ENCODE measurements around the gene PRXL2B.
"Not testable (repeated sequence)": the region's sequence is repeated elsewhere in the genome, so short reads cannot be mapped to it uniquely, and the experiment has no call there.

Gene PRXL2B

DNA sequence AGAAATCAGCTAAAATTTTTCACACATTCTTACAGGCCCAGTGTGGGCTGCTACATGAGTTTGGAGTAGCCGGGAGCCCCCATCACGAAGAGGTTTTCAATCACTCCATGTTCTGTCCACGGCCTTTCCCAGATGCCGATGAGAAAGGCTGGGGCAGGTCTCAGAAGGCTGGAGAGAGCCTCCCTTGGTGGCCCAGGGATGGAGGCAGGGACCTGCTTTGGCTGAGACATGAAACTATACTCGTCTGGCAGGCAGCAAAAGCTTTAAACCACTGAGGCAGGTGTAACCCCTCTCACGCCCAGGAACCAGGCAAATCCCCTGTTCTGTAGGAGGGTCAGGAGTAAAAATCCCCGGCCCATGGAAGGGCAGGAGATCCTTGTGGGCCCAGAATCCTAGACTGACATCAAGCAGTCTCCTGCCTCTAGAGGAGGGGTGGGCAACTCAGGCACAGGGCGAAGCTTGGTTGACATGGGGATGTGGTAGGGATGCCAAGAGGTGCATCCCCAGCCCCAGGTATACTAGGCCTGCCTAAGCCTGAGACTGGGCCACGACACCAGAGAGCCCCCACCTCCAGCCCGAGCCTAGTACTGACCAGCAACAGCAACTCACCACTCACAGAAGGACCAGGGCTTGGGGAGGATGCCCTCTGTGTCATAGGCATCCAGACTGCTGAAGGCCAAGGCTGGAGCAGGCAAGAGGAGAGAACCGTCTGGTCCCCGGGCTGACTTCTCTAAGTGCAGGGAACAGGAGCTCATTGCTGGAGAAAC is 37.2 kb downstream of the PRXL2B start:
- no peak for DNase-seq

DNA sequence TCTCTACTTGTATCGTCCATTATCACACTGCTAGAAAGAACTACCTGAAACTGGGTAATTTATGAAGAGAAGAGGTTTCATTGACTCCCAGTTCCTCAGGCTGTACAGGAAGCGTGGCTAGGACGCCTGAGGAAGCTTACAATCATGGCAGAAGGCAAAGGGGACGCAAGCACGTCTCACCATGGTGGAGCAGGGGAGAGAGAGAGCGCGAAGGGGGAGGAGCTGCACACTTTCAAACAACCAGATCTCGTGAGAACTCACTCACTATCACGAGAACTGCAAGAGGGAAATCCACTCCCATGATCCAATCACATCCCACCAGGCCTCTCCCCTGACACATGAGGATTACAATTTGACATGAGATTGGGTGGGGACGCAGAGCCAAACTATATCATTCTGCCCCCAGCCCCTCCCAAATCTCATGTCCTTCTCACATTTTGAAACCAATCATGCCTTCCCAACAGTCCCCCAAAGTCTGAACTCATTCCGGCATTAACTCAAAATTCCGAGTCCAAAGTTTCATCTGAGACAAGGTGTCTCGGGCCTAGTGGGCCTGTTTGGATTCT is 38.2 kb downstream of the PRXL2B start:
- no peak for DNase-seq

DNA sequence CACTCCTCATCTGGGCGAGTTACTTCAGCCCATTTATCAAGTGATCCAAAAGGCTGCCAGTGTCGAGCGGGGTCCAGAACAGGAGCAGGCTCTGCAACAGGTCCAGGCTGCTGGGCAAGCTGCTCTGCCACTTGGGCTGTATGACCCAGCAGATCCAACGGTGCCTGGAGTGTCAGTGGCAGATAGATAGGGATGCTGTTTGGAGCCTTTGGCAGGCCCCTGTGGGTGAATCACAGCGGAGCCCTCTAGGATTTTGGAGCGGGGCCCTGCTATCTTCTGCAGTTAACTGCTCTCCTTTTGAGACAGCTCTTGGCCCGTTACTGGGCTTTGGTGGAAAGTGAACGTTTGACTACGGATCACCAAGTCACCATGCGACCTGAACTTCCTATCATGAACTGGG is 38.7 kb downstream of the PRXL2B start:
- DNase-seq = no peak

DNA sequence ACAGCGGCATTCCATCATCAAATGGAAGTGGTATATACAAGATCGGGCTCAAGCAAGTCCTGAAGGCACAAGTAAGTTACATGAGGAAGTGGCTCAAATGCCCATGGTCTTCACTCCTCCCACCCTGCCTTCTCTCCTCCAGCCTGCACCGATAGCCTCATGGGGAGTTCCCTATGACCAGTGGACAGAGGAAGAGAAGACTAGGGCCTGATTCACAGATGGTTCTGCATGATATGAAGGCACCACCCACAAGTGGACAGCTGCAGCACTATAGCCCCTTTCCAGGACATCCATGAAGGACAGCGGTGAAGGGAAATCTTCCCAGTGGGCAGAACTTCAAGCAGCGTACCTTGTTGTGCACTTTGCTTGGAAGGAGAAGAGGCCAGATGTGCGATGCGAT is 39.2 kb downstream of the PRXL2B start:
- DNase-seq = not testable (repeated sequence)

DNA sequence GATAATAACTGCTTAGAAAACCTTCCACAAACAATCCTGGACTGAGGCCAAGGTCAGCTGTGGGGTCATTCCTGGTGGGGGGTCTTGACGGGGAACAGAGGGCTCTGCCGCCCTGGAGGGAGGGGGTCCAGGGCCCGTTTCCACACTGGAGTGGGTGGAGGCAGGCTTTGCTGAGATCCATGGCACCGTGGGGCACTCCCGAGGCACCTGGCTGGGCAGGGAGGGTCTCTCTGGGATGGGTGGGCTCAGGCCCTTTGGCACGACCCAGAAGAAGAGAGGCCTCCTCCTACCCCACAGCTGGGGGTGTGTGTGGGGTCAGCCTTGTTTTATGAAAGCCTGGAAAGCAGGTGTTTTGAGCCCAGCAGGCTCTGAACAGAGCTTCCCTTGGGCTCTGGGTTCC is 41.2 kb downstream of the PRXL2B start:
- DNase-seq = no peak

DNA sequence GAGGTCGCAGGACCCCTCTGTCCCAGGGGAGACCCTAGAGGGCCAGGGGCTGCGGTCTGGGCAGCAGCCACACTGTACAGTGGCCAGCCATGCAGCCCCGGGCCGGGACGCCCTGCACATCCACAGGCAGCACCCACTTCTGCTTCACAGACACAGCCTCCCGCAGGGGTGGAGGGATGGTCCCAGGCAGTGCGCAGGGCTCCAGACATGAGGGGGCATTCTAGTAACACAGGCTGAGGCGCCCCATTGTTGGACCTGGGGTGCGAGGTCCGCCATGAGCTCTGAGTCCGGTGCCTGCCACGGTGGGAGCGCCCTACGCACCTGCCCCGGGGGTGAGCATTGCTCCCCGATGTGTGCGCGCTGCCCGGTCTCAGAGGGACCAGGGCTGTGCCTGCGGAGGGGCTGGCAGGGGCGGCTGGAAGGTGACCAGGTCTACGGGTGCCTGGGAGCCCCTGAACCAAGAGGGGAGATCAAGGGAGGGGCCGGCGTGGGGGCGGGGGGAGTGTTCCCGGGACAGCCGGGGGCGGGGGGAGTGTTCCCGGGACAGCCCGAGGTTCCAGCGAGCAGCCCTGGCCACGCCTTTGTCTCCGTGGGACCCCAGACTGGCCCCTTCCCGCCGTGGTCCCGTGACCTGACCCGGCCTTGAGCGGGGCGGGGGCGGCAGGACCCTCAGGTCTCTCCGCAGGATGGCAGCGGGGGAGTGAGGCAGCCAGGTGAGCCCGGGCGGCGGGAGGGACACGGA is 41.8 kb downstream of the PRXL2B start:
- no peak for DNase-seq

DNA sequence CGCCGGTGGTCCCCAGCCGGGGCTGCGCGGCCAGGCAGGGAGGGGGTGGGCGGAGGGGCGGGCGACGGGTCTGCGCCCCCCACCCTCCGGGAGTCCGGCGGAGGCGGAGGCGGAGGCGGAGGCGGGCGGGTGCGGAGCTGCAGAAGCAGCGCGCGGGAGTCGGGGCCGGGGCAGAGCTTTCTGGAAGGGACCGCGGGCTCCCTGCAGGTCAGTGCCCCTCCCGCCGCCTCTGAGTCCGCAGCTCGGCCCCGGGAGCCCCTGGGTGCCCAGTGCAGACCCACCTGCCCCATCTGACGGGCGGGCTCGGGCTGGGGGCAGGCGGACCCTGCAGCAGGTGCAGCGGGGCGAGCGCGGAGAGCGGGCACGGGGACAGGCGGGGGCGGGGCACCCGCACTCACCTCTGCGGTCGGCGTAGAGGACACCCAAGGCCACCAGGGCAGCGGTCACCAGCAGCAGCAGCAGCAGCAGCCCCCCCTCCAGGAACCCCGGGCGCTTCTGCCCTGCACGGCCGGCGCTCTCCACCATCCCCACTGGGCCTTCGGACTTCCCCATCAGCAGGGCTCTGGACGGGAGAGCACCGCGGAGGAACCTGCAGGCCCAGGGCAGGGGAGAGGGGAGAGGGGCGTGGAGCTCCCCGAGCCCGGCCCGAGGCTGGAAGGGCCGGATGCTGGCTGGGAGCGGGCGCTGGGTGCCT is 42.5 kb downstream of the PRXL2B start:
- DNase-seq = no peak

DNA sequence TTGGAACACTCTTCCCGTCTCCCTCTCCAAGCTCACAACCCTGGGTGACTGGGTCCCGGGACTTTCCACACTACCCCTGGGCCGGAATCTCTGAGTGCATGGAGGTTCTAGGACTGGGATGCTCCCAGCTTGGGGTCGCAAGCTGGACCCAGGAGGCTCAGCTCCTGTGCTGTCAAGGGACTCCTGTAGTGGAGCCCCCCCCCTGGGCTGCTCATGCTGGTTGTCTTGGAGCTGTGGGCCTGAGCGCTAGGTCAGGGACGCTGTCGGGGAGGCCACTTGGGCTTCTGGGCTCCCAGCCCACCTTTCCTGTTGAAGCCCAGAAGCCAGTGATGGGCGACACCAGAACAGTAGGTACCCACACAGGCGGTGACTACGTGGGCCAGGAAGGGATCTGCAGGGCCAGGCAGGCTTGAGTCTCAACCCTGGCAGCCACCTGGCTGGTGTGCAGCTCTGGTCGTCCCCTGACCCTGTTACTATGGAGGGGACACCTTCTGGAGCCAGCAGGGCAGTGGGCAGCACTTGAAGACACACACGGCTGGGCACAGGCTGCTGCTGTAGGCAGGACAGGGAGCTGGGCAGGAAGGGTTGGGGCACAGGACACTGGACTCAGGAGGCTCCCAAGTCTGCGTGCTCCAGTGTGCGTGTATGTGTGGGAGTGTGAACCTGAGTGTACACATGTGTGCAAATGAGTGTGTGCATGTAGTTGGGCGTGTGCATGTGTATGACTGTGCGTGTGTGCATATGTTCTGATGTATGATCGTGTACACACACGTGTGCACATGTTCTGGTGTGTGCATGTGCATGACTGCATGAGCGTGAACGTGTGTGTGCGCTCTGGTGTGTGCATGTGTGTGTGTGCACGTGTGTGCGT is 43.3 kb downstream of the PRXL2B start:
- no peak for DNase-seq

DNA sequence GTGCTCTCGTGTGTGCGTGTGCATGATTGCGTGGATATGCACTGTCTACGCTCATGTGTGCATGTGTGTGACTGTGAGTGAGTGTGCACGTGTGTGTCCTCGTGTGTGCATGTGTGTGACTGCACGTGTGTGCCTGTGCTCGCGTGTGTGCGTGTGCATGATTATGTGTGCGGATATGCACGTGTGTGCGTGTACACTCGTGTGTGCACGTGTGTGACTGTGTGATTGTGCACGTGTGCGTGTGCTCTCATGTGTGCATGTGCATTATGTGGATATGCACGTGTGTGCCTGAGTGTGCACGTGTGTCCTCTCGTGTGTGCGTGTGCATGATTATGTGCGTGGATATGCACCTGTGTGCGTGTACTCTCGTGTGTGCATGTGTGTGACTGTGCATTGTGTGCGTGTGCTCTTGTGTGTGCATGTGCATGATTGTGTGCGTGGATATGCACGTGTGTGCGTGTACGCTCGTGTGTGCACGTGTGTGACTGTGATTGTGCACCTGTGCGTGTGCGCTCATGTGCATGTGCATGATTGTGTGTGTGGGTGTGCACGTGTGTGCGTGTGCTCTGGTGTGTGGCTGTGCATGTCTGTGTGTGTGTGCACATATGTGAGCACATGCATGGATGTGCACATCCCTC is 44.0 kb downstream of the PRXL2B start:
- no peak for DNase-seq

DNA sequence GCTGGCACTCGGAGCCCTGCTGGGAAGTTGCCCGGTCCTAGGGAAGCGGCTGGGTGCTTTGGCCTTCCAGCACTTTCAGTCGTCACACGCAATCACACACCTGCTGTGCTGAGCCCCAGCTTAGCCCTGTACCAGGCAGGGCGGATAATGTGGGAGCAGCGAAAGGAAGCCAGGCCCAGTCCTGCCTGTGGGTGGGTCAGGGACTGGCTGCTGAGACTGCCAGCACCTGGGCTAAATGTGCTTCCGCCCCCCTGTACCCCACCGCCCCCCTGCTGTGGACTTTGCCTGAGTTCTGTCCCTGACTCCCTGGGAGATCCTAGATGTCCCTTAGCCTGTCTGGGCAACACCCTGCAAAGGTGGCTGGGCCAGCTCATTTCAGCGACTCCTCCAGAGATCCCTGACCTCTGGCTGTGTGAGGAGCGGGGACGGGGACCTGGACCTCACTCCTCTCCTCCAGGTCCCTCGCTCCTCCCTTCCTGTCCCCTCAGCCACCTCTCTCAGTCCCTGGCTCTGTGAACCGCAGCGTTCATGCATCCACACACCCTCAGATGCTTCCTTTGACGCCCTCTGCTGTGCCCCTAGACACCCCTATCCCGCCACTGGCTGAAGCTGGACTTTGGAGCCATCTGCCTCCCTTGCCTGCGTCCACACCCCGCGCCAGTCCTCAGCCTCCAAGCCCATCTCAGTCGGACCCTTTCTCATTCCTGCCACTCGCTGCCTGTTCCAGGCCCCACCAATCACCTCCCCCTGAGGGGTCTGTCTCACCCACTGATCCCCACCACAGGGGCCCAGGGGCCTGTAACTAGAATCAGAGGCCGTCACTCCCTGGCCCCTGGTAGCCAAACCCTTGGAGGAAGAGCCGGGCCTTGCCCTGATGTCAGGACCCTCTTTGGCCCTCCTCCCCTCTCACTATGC is 44.8 kb downstream of the PRXL2B start:
- no peak for DNase-seq

DNA sequence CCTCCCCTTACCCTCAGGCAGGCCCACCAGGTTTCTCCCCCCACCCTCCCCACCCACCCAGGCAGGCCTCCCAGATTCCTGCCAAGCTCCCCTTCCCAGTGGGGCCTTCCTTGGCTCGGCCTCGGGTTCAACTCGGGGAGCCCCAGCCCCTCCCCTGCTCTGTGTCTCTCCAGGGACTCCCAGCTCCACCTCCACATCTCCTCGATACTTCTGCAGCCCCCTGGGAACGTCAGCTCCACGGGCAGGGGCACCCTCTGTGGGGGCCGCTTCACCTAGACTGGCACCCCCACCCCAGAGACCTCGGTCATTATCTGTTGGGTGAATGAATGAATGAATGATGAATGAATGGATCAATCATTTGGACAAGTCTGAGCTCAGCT is 45.5 kb downstream of the PRXL2B start:
- DNase-seq = no peak

DNA sequence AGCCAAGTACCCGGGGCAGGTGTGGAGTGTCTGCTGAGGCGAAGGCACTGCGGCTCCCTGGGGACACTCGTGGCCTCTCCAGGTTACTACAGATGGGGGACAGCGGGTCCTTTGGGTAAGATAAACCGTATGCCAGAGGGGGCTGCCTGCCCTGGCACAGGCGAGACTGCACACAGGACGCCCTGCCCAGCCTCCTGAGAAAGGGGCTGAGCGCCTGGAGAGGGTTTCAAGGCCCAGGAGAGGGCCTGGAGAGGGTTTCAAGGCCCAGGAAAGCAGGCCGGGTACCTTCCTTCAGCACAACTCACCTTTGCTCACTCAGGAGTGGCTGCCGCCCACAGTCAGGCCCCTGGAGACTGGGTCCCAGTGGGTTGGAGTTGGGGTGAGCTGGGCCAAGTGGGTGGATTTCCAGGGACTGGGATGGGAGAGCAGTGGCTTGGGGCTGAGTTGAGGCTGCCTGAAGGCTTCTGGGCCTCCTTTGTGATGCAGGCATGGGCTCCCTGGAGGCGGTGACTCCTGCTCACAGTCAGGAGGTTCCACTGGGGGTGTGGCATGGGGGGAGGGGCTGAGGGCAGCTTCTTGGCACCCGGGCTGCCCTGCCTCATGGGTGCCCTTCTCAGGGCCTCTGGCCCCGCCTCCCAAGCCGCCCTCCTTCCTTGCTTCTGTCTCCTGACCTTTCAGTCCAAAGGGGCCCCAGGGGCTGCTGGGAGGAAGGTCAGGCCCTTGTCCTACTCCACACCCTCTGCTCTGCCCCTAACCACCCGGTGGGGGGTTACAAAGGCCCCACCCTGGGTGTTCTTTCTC is 46.2 kb downstream of the PRXL2B start, which contains the start of gene MMEL1:
MMEL1 (minus strand) TSS at position 456 of the 801 bp plus-strand sequence. CDS start 3,532 bp downstream, outside the sequence.
- no peak for DNase-seq

DNA sequence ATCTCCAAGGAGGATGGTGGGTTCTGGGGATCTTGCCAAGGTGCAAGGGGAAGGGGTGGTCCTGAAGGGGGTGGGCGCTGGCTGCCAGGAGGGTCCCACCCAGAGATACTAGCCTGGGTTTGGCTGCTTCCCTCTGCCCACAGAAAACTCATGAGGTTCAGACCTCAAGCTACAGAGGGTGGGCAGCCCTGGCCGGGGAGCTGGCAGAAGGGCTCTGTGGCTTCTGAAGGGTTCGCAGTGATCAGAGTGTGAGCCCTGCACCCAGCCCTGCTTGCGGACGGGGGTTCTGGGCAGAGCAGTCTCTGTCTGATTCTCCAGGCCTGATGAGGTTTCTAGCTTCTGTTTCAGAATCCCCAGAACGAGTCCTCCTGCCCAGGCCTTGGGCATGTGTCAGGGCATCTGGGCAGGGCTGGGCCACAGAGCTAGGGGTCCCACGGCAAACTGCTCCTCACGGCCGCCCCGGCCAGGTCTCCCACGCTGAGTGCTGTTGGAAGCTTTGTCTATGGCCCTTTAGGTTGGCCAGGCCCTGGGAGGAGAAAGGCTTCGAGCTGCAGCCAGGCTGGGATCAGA is 46.9 kb downstream of the PRXL2B start:
- no peak for DNase-seq

DNA sequence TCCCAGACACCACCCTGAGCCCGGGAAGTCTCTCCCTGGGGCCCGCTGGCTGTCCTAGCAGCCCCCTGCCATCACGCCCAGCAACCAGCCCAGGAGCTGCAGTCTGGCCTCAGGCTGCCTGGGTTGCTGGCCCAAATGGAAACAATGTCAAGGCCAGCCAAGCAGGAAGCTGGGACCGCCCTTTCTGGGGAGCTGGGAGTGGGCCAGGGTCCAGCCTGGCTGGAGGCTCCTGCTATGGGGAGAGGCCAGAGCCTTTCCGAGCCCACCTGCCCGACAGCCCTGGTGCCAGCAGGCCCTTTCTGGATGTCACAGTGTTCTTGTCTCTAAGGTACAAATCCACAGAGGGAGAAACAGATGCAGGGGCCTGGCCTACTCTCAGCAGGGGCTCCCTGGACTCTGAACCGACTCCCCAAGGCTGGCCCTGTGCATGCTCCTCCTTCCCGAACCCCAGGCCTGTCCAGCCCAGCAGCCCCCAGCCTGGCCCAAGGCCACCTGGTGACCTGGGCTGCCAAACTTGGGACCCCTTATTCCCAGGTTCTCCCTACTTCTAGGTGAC is 47.4 kb downstream of the PRXL2B start:
- DNase-seq = no peak

DNA sequence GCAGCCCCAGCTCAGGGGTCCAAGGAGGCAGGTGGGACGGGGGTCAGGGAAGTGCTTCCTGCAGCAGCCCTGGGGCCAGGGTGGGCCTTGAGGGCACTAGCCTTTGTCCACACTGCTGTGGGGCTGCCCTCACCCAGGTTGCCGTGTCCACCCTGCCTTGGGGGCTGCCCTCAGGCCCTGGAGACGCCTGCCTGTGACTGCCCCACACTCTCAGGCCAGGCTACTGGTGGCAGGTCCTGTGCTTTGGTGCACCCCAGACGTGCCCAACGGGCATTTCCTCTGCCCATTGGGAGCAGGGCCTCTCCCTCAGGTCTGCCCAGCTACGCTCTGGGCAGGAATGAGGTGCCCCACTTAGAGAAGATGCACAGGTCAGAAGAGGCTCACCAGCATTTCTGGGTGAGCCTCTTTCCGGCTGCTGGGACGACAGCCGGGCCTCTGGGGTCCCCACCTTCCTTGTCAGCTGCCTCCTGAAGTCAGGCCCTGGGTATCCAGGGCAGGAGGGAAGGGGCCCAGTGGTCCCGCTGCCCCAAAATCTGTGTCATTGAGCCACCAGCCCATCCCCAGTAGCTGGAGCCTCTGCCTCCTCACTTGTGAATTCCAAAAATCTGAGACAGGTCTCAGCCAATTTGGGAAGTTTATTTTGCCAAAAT is 48.9 kb downstream of the PRXL2B start:
- DNase-seq = no peak

DNA sequence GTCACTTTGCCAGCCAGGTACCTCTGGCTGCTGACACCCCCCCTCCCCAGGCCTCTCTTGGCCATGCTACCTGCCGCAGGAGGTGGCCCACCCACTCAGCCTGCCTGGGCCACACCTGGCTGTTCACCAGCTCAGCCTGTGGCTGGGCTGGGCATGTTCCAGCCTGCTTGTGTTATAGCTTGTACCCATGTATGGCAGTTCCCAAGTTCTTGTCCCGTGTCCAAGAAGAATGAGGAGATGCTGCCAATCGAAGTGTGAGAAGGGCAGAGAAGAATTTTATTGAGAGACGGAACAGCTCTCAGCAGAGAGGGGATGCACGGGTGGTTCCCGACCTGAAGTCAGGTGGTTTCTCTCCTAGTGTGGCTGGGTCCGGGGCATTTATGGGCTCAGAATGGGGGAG is 50.2 kb downstream of the PRXL2B start:
- DNase-seq = no peak

DNA sequence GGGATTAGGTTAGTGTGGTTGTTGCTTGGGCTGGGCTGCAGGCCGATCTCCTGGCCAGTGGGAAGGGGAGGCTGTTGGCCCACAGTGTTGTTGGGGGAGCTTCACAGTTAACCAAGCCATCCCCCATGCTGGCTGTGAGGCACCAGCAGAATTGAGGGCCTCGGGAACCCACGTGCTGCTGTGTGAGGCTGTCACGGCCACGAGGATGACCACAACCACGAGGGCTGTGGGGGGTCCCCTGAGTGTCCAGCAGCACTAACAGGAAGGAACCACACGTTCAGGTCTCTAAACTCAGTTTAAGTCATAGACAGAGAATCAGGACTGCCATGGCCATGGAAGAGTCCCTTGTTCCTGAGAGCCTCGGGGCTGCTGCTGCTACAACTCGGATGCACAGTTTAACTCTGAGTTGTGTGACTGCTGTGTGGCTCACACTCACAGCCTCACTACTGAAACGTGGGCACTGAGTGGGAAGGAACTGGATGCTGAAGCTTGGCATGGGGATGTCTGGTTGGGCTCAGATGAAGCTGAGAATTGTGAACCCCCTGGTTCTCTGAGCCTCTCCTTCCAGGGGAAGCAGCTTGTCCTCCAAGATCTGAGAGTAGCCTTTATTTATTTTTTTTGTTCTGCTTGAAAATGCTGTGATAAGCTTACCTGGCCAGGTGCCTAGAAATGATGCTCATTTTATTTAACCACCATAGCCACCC is 51.0 kb downstream of the PRXL2B start:
- DNase-seq = no peak
